Measurements from ENCODE around the gene EZR.
"Not testable (repeated sequence)": the region's sequence is repeated elsewhere in the genome, so short reads cannot be mapped to it uniquely, and the experiment has no call there.

Gene EZR

GRCh38 chr6:158797331-158798310, 21.5 kb downstream of the EZR start:
- no peak for DNase-seq (ENCODE audit: low read depth in 2 of 2)

GRCh38 chr6:158796353-158796752, 22.8 kb downstream of the EZR start:
- no peak for DNase-seq (ENCODE audit: low read depth in 2 of 2)

GRCh38 chr6:158795516-158795915, 23.7 kb downstream of the EZR start:
- DNase-seq (ENCODE audit: low read depth in 2 of 2): no peak

GRCh38 chr6:158793432-158793831, 25.7 kb downstream of the EZR start:
- DNase-seq (ENCODE audit: low read depth in 2 of 2): no peak

- not testable (repeated sequence) for DNase-seq (ENCODE audit: low read depth in 2 of 2)
These were observed 26.7 kb downstream of the EZR start for GRCh38 chr6:158792505-158792904.

GRCh38 chr6:158791274-158791855, 27.8 kb downstream of the EZR start:
- DNase-seq (ENCODE audit: low read depth in 2 of 2): no peak

GRCh38 chr6:158789115-158789917, 29.9 kb downstream of the EZR start:
- DNase-seq (ENCODE audit: low read depth in 2 of 2): no peak

- no peak for DNase-seq (ENCODE audit: low read depth in 2 of 2)
These were observed 31.8 kb downstream of the EZR start for GRCh38 chr6:158787395-158787794.

- DNase-seq (ENCODE audit: low read depth in 2 of 2): no peak
These were observed 32.4 kb downstream of the EZR start for GRCh38 chr6:158786645-158787304.

GRCh38 chr6:158785036-158785435, 34.1 kb downstream of the EZR start:
- no peak for DNase-seq (ENCODE audit: low read depth in 2 of 2)

GRCh38 chr6:158784505-158784904, 34.7 kb downstream of the EZR start:
- no peak for DNase-seq (ENCODE audit: low read depth in 2 of 2)

GRCh38 chr6:158783851-158784250, 35.3 kb downstream of the EZR start:
- DNase-seq (ENCODE audit: low read depth in 2 of 2): no peak

GRCh38 chr6:158783167-158783450, 36.1 kb downstream of the EZR start:
- no peak for DNase-seq (ENCODE audit: low read depth in 2 of 2)

- no peak for DNase-seq (ENCODE audit: low read depth in 2 of 2)
These were observed 36.6 kb downstream of the EZR start for GRCh38 chr6:158782432-158783166.

GRCh38 chr6:158781692-158782373, 37.3 kb downstream of the EZR start:
- DNase-seq (ENCODE audit: low read depth in 2 of 2): no peak

- DNase-seq (ENCODE audit: low read depth in 2 of 2): no peak
These were observed 38.0 kb downstream of the EZR start for GRCh38 chr6:158780988-158781691.

GRCh38 chr6:158780246-158780884, 38.8 kb downstream of the EZR start:
- DNase-seq (ENCODE audit: low read depth in 2 of 2): no peak

- no peak for DNase-seq (ENCODE audit: low read depth in 2 of 2)
These were observed 41.1 kb downstream of the EZR start for GRCh38 chr6:158778005-158778527.

- DNase-seq (ENCODE audit: low read depth in 2 of 2): no peak
These were observed 41.7 kb downstream of the EZR start for GRCh38 chr6:158777510-158777909.
